Osteoblast (primary cell): Measurements from ENCODE around the gene UNC13C. TPM values are rescaled to one million over a fixed set of nuclear protein-coding genes. Genes with fewer than 3 reads are reported as not detected.

ENCODE experiments used
- DNase-seq: peaks from one replicate; pipeline ENCODE4 v3.0.0; 2011; ENCODE audit warnings: low spot score, mixed read lengths; ENCODE audit not compliant: insufficient read length; ENCODE audit errors: missing footprints
- H2AFZ ChIP-seq: 2 replicates; pipeline ENCODE4 v1.6.0; 2011; ENCODE audit warnings: mild to moderate bottlenecking, low read length
- H3K27ac ChIP-seq: 2 replicates; pipeline ENCODE4 v1.5.1; 2011; ENCODE audit warnings: mild to moderate bottlenecking, low read depth, low read length, moderate library complexity
- H3K27me3 ChIP-seq: 2 replicates; pipeline ENCODE4 v1.6.0; 2012; ENCODE audit warnings: mild to moderate bottlenecking, control low read depth, inconsistent platforms, low read length, moderate library complexity; ENCODE audit not compliant: insufficient read depth
- H3K36me3 ChIP-seq: 2 replicates; pipeline ENCODE4 v1.5.1; 2011; ENCODE audit warnings: mild to moderate bottlenecking, low read length, control low read depth, moderate library complexity; ENCODE audit not compliant: insufficient read depth
- H3K4me1 ChIP-seq: 2 replicates; pipeline ENCODE4 v1.5.1; 2011; ENCODE audit warnings: mild to moderate bottlenecking, low read length, control low read depth, moderate library complexity; ENCODE audit not compliant: insufficient read depth
- H3K4me2 ChIP-seq: 2 replicates; pipeline ENCODE4 v1.6.0; 2011; ENCODE audit warnings: mild to moderate bottlenecking, low read length; ENCODE audit not compliant: insufficient read depth
- H3K4me3 ChIP-seq: fragments of 200-600 bp; sonication (generic); 3 replicates; pipeline ENCODE4 v1.5.1; 2012; ENCODE audit warnings: mild to moderate bottlenecking, low read length, inconsistent platforms; ENCODE audit not compliant: insufficient read depth
- H3K79me2 ChIP-seq: 2 replicates; pipeline ENCODE4 v1.6.0; 2012; ENCODE audit warnings: mild to moderate bottlenecking, low read length, control low read depth, inconsistent platforms; ENCODE audit not compliant: insufficient read depth
- H3K9me3 ChIP-seq: 2 replicates; pipeline ENCODE4 v1.5.1; 2011; ENCODE audit warnings: low read depth, low read length, control low read depth
- H4K20me1 ChIP-seq: 2 replicates; pipeline ENCODE4 v1.6.0; 2012; ENCODE audit warnings: mild to moderate bottlenecking, low read length, control low read depth; ENCODE audit not compliant: insufficient read depth
- total RNA-seq: library from RNA; depleted of rRNA; stranded (reverse); fragments of >200 nt; gene quantifications from 2 replicates; pipeline ENCODE4 v1.2.3, GENCODE V29; 2012
- TF ChIP-seq, protein P1 (sequence below): IDR thresholded peaks from 2 replicates; pipeline ENCODE4 v1.5.1; 2011; ENCODE audit warnings: mild to moderate bottlenecking, low read depth, low read length, moderate library complexity; ENCODE audit errors: extremely low read depth

Gene UNC13C
- total RNA-seq, 1 donor = not detected

DNA sequence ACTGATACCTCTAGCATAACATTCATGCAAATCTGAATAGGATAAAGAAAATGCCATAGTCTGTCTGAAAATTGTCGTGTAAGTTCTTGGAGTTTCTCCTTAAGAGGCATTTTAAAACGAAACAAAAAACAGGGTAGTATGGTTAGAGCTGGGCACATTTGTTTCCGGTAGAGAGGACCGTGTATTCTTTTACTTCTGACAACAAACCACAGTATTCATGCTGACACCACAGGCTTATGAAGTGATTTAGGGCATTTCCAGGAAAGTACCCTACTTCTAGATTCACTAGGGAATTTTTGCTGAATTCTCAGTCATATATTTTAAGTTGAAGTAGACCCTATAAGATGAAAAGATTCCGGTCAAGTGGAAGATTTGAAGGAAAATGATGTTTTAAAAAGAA lies 541.3 kb downstream of the UNC13C start:
- Histone ChIP-seq H3K36me3 (no peaks in the 10 kb centered on the region), H3K4me1 (no peaks in the 10 kb centered on the region), H3K27me3 (no peaks in the 10 kb centered on the region), H3K4me3 (no peak overlapping the region), H3K27ac (no peak overlapping the region), H3K79me2 (no peaks in the 10 kb centered on the region), H3K4me2 (no peak overlapping the region), H3K9me3 (no peaks in the 10 kb centered on the region), H4K20me1 (no peaks in the 10 kb centered on the region), H2AFZ (no peak overlapping the region)
- no peak for DNase-seq
- TF ChIP-seq, protein P1, sequence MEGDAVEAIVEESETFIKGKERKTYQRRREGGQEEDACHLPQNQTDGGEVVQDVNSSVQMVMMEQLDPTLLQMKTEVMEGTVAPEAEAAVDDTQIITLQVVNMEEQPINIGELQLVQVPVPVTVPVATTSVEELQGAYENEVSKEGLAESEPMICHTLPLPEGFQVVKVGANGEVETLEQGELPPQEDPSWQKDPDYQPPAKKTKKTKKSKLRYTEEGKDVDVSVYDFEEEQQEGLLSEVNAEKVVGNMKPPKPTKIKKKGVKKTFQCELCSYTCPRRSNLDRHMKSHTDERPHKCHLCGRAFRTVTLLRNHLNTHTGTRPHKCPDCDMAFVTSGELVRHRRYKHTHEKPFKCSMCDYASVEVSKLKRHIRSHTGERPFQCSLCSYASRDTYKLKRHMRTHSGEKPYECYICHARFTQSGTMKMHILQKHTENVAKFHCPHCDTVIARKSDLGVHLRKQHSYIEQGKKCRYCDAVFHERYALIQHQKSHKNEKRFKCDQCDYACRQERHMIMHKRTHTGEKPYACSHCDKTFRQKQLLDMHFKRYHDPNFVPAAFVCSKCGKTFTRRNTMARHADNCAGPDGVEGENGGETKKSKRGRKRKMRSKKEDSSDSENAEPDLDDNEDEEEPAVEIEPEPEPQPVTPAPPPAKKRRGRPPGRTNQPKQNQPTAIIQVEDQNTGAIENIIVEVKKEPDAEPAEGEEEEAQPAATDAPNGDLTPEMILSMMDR = no peak

DNA sequence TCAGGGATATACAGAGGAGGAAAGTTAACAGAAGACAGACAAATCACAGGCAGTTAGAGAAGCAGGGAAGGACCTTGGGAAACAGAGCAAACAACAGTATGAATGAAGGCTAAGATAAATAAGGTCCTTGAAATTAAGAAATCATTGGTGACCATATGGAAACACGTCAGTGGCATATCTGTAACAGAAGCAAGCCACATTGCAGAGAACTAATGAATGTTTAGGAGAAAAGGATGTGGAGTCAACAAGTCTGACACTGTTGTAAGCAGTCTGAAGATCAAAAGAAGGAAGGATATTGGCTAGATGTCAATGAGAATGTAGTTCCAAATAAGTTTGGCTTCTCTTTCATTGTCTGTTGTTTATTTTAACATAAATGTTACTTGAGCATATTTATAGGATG lies 542.4 kb downstream of the UNC13C start:
- TF ChIP-seq, protein P1 = no peak
- H3K4me2 ChIP-seq = no peak overlapping the region
- H3K4me1 ChIP-seq = no peaks in the 10 kb centered on the region
- H3K4me3 ChIP-seq = no peak overlapping the region
- no peak overlapping the region for H3K27ac ChIP-seq
- H3K36me3 ChIP-seq = no peaks in the 10 kb centered on the region
- no peaks in the 10 kb centered on the region for H4K20me1 ChIP-seq
- DNase-seq = no peak
- H3K9me3 ChIP-seq = no peaks in the 10 kb centered on the region
- no peak overlapping the region for H2AFZ ChIP-seq
- no peaks in the 10 kb centered on the region for H3K79me2 ChIP-seq
- H3K27me3 ChIP-seq = no peaks in the 10 kb centered on the region

DNA sequence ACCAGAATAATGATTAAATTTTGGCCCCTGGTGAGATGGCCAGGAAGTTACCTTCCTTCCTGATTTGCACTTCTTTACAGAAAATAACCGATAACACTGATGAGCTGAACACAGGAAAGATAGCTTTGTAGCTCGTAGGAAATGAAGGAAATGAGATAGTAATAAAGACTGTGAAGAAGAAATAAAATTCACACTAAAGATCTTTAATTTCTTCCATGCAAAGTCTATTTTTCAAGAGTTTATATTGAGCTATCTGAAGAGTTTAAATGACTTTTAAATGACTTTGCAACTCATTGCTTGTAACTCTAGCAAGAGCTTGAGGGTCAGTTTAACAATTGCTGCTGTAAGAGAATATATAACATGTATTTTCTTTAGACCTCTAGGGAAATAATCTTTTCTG lies 543.0 kb downstream of the UNC13C start:
- TF ChIP-seq, protein P1 = no peak
- no peak overlapping the region for H3K4me2 ChIP-seq
- H3K27ac ChIP-seq = no peak overlapping the region
- no peaks in the 10 kb centered on the region for H3K4me1 ChIP-seq
- no peaks in the 10 kb centered on the region for H3K27me3 ChIP-seq
- H3K79me2 ChIP-seq = no peaks in the 10 kb centered on the region
- H3K36me3 ChIP-seq = no peaks in the 10 kb centered on the region
- no peaks in the 10 kb centered on the region for H3K9me3 ChIP-seq
- no peak for DNase-seq
- no peak overlapping the region for H2AFZ ChIP-seq
- no peak overlapping the region for H3K4me3 ChIP-seq
- H4K20me1 ChIP-seq = no peaks in the 10 kb centered on the region

DNA sequence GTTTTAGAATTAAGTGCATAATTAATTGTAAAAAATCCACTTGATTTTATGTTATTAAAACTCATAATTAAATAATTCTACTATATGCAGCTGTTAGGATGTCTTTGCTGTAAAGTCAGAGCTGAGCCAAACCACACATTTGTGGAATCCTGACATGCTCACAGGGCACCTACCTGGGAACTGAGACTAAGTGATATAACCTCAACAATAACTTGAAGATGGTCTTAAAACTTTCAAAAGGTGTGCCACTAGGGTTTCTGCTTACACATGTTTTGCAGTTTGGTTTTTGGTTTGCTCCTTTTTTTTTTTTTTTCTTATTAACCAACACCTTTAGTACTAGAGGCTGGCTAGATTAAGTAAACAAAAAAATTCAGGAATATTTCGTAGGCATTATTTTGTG lies 549.8 kb downstream of the UNC13C start:
- no peak overlapping the region for H3K4me3 ChIP-seq
- H3K27ac ChIP-seq = no peak overlapping the region
- H3K4me2 ChIP-seq = no peak overlapping the region

More for the DNA sequence above, 549.8 kb downstream of the UNC13C start:
- Histone ChIP-seq H3K9me3 (no peaks in the 10 kb centered on the region), H3K36me3 (no peaks in the 10 kb centered on the region), H3K79me2 (no peaks in the 10 kb centered on the region), H3K27me3 (no peaks in the 10 kb centered on the region), H2AFZ (no peak overlapping the region), H4K20me1 (no peaks in the 10 kb centered on the region), H3K4me1 (no peaks in the 10 kb centered on the region)
- TF ChIP-seq, protein P1 = no peak
- no peak for DNase-seq
